ENCODE results near the gene EMID1. TPM values are rescaled to one million over a fixed set of nuclear protein-coding genes. Genes with fewer than 3 reads are reported as not detected.

Gene EMID1
- total RNA-seq, 1 donor from 2014 or later = 25.5 TPM

DNA sequence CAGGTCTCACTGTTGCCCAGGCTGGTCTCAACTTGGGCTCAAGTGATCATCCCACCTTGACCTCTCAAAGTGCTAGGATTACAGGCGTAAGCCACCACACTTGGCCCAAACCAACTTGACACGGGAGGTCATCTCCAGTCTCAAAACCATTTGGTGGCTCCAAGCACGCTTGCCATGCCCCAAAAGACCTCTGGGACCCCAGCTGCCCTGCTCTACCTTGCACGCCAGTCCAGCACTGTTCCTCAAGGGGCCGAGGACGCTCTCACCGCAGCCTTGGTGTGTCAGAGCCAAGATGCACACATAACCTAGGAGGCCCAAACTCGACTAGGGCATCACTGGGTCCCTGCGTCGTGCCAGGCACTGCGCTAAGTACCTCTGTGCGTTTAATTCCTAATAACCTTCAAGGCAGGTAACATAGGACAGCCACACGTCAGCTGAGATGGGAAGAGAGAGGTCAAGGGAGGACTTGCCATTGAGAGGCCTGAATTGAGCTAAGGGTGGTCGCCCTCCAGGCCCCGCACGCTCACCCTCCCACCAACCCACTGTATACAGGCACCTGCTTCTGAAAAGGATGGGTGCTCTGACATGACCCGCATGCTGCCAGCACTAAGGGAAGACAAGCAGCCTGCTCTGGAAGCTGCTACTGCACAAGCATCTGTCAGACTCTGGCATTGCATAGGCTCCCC is 96.2 kb downstream of the EMID1 start:
- peaks cover 41% of the 10 kb centered on the region for H3K36me3 Mint-ChIP-seq (ENCODE audit: low read depth, unreplicated experiment)
- H3K27ac Mint-ChIP-seq (ENCODE audit: unreplicated experiment) = peak overlapping the region; percentile 57
- H3K4me3 Mint-ChIP-seq (ENCODE audit: unreplicated experiment) = no peak overlapping the region
- DNase-seq (ENCODE audit: low spot score) = no peak
- H3K4me1 Mint-ChIP-seq (ENCODE audit: unreplicated experiment) = peaks cover 24% of the 10 kb centered on the region
- peaks cover 19% of the 10 kb centered on the region for H3K27me3 Mint-ChIP-seq (ENCODE audit: unreplicated experiment)
- TF ChIP-seq, protein P1, sequence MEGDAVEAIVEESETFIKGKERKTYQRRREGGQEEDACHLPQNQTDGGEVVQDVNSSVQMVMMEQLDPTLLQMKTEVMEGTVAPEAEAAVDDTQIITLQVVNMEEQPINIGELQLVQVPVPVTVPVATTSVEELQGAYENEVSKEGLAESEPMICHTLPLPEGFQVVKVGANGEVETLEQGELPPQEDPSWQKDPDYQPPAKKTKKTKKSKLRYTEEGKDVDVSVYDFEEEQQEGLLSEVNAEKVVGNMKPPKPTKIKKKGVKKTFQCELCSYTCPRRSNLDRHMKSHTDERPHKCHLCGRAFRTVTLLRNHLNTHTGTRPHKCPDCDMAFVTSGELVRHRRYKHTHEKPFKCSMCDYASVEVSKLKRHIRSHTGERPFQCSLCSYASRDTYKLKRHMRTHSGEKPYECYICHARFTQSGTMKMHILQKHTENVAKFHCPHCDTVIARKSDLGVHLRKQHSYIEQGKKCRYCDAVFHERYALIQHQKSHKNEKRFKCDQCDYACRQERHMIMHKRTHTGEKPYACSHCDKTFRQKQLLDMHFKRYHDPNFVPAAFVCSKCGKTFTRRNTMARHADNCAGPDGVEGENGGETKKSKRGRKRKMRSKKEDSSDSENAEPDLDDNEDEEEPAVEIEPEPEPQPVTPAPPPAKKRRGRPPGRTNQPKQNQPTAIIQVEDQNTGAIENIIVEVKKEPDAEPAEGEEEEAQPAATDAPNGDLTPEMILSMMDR (IDR thresholded peaks at IDR 0.05; ENCODE audit: unreplicated experiment) = no peak
- no peaks in the 10 kb centered on the region for H3K9me3 Mint-ChIP-seq (ENCODE audit: unreplicated experiment)

DNA sequence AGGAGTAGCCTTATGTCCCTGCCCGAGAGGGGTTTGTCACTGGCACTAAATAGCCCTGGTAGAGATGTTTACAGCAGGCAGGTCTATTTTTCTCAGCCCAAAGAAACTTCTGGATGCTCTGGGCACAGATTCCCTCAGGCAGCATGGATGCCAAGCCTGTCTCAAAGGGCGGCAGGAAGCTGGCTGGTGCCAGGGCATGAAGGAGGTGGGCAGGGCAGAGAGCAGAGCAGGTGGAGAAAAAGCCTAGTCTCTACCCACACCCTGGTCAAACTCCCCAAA is 96.6 kb downstream of the EMID1 start:
- H3K36me3 Mint-ChIP-seq (ENCODE audit: low read depth, unreplicated experiment) = peaks cover 38% of the 10 kb centered on the region
- peaks cover 20% of the 10 kb centered on the region for H3K27me3 Mint-ChIP-seq (ENCODE audit: unreplicated experiment)
- no peak overlapping the region for H3K27ac Mint-ChIP-seq (ENCODE audit: unreplicated experiment)
- no peaks in the 10 kb centered on the region for H3K9me3 Mint-ChIP-seq (ENCODE audit: unreplicated experiment)
- H3K4me1 Mint-ChIP-seq (ENCODE audit: unreplicated experiment) = peaks cover 24% of the 10 kb centered on the region
- DNase-seq (ENCODE audit: low spot score) = no peak
- TF ChIP-seq, protein P1 (IDR thresholded peaks at IDR 0.05; ENCODE audit: unreplicated experiment) = no peak
- H3K4me3 Mint-ChIP-seq (ENCODE audit: unreplicated experiment) = no peak overlapping the region

DNA sequence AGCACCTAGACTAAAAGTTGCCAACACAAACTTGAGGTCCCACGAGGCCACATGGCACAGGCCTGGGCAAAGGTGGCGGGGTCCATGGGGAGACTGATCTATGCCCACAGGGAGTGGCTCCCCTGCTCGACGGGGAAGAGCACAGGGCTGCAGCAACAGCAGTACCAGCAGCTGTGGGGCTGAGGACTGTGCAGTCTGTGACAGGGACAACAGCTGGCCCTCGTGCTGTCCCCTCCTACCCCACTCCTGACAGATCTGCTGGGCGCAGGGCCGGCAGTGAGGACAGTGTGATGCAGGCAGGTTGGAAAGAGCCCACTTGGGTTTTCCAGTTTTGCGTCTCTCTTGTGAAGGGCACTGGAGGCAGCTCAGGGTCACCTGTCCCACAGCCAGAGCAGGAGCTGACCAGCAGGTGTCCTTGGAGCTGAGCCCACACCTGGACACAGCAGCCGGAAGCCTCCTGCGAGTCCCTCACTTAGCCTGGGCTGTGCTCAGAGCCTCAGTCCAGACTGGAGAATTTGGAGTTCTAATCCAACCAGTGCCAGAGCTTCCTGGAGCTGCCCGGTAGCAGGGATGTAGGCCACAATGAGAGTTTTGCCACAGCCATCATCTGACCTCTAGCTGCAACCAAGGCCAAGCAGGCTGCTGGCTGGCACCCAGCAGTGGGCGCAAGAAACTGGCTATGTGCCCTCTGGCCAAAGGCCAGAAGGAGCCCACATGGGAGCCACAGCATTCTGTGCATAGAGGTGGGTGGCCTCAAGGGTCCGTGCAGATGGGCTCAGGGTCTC is 97.2 kb downstream of the EMID1 start:
- Mint-ChIP-seq H3K27ac (ENCODE audit: unreplicated experiment) (no peak overlapping the region), H3K36me3 (ENCODE audit: low read depth, unreplicated experiment) (peaks cover 38% of the 10 kb centered on the region), H3K4me3 (ENCODE audit: unreplicated experiment) (no peak overlapping the region), H3K4me1 (ENCODE audit: unreplicated experiment) (peaks cover 24% of the 10 kb centered on the region), H3K9me3 (ENCODE audit: unreplicated experiment) (no peaks in the 10 kb centered on the region), H3K27me3 (ENCODE audit: unreplicated experiment) (peaks cover 21% of the 10 kb centered on the region)
- TF ChIP-seq, protein P1 (IDR thresholded peaks at IDR 0.05; ENCODE audit: unreplicated experiment) = no peak
- DNase-seq (ENCODE audit: low spot score) = no peak

DNA sequence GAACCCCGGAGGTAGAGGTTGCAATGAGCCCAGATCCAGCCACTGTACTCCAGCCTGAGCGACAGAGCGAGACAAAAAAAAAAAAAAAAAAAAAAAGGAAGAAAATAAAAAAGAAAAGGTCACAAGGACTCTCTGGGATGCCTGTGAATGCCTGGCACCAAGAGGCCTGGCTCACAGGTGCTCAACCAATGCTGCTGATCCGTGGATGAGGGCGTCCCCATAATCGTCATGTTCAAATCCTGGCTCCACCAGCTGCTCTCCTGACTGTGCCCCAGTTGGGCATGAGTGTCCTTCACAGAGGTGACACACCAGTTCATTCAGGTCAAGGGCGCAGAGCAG is 100.1 kb downstream of the EMID1 start:
- TF ChIP-seq, protein P1 (IDR thresholded peaks at IDR 0.05; ENCODE audit: unreplicated experiment) = no peak
- Mint-ChIP-seq H3K4me1 (ENCODE audit: unreplicated experiment) (peaks cover 22% of the 10 kb centered on the region), H3K36me3 (ENCODE audit: low read depth, unreplicated experiment) (peaks cover 17% of the 10 kb centered on the region), H3K27ac (ENCODE audit: unreplicated experiment) (peak overlapping the region; percentile 68), H3K4me3 (ENCODE audit: unreplicated experiment) (peak overlapping the region; percentile 81), H3K9me3 (ENCODE audit: unreplicated experiment) (no peaks in the 10 kb centered on the region), H3K27me3 (ENCODE audit: unreplicated experiment) (peaks cover 20% of the 10 kb centered on the region)
- no peak for DNase-seq (ENCODE audit: low spot score)

DNA sequence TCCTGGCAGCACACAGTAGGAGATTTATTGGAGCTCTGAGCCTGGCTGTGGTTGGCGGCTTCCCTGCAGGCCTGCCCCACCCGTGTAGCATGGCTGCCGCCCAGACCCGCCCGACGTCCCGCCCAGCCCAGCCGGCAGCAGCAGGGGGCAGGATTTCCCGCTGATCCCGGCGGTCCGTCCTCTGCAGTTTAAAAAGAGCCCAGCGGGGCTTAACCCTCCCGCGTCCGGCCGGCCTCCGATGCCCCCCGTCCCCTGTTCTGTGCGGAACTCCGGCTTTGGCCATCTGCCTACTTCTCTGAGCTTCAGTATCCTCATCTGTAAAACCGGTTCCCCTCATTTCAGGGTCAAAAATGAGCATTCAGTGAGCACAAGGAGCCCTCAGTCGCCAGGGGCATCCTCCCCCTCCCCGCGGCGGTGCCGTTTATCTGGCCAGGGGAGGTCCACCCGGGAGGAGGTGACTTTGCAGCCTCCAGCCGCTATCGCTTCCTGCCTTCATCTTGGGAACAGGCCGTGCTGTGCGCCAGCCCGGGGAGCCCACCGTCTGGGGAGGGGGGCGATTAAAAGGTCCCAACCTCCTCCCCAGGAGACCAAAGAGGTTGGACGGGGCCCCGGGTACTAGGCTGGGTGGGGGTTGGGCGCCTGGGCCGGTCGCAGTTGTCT is 100.6 kb downstream of the EMID1 start, which contains the start of gene GAS2L1:
GAS2L1 (plus strand) TSS at position 476 of the 660 bp plus-strand sequence. CDS start 1,456 bp downstream, outside the sequence.
- Mint-ChIP-seq H3K27me3 (ENCODE audit: unreplicated experiment) (peaks cover 19% of the 10 kb centered on the region), H3K4me3 (ENCODE audit: unreplicated experiment) (peak within 1 kb of the TSS; percentile 97), H3K9me3 (ENCODE audit: unreplicated experiment) (no peaks in the 10 kb centered on the region), H3K27ac (ENCODE audit: unreplicated experiment) (peak within 1 kb of the TSS; percentile 82), H3K36me3 (ENCODE audit: low read depth, unreplicated experiment) (peaks cover 12% of the 10 kb centered on the region), H3K4me1 (ENCODE audit: unreplicated experiment) (peaks cover 20% of the 10 kb centered on the region)
- TF ChIP-seq, protein P1 (IDR thresholded peaks at IDR 0.05; ENCODE audit: unreplicated experiment) = peak; percentile 60
- peak; percentile 88 for DNase-seq (ENCODE audit: low spot score)

Data from endothelial cell (in vitro differentiated cells).